Upper lobe of left lung (tissue), 4 donors: Measurements from ENCODE around the gene GTF2F1.
"Not testable (repeated sequence)": the region's sequence is repeated elsewhere in the genome, so short reads cannot be mapped to it uniquely, and the experiment has no call there.

ENCODE experiments used
- CTCF ChIP-seq, 6 experiments: fragments of 450-650 bp in 4 of 6; fragments of 200-600 bp in 2 of 6; sonication (generic) in 2 of 6; IDR thresholded peaks; one replicate each; pipeline ENCODE4 v1.5.1; 2016 to 2019; ENCODE audit warnings: antibody characterized with exemption in 6 of 6
- POLR2AphosphoS5 ChIP-seq, 2 donors: sonication (generic); formaldehyde crosslinking; IDR thresholded peaks; one replicate each; pipeline ENCODE4 v1.5.1; 2017; ENCODE audit warnings: antibody characterized with exemption in 2 of 2

- not testable (repeated sequence) for TF ChIP-seq CTCF, POLR2AphosphoS5 (IDR thresholded peaks at IDR 0.05)
Measured at GRCh38 chr19:6349271-6349670, 43.7 kb downstream of the GTF2F1 start.
